NAMALWA (cell line): ENCODE data around the gene NEURL1.
"Not testable (repeated sequence)": the region's sequence is repeated elsewhere in the genome, so short reads cannot be mapped to it uniquely, and the experiment has no call there.

Experiments used
- DNase-seq: peaks from one replicate; pipeline ENCODE4 v3.0.0-alpha.2; 2015; ENCODE audit warnings: low spot score

NEURL1 gene

DNA sequence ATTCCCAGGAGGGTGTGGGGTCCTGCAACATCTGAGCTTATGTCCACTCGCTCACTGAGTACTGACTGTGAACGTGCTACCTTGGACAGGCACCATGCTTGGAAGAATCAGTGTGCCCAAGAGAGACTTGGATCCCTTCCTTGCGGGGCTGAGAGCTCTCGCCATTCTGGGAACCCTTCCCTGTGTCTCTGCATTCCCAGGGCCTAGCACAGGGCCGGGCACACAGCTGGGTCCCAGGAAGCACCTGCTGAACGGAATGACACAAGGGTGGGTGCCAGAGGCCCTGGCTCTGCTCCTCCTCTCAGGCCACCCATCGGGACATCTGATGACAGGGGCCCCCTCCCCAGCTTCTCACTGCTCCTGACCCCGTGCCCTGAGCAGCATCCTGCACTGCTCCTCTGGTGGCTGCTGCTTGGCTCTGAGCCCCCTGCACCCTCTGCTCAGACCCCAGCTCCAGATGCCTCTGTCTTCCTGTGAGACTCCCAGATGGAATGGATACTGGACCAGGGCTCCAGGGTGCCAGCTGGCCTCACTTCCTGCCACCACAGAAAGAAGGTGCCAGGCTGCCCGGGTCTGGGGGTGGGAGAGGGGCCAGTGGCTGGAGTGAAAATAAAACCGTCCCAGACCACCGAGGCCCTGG, 129.6 kb downstream of the NEURL1 start:
- DNase-seq = no peak

DNA sequence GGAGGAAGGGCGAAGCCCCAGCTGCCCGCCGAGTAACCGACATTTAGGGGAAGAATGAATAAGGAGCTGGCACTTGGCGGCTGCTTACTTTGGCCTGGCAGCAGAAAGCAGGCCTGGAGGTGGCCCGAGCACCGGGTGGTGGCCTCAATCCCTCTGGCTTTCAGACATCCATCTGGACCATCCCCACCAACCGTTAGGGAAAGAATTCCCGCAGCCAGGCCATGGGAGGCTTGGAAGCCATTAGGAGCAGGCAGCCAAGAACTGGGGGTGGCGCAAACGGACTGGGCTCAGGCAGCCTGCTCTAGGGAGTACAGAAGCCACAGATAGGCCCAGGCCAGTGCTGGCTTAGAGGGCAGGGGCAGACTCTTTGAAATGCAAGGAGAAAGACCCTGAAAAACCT, 132.7 kb downstream of the NEURL1 start:
- DNase-seq = no peak

DNA sequence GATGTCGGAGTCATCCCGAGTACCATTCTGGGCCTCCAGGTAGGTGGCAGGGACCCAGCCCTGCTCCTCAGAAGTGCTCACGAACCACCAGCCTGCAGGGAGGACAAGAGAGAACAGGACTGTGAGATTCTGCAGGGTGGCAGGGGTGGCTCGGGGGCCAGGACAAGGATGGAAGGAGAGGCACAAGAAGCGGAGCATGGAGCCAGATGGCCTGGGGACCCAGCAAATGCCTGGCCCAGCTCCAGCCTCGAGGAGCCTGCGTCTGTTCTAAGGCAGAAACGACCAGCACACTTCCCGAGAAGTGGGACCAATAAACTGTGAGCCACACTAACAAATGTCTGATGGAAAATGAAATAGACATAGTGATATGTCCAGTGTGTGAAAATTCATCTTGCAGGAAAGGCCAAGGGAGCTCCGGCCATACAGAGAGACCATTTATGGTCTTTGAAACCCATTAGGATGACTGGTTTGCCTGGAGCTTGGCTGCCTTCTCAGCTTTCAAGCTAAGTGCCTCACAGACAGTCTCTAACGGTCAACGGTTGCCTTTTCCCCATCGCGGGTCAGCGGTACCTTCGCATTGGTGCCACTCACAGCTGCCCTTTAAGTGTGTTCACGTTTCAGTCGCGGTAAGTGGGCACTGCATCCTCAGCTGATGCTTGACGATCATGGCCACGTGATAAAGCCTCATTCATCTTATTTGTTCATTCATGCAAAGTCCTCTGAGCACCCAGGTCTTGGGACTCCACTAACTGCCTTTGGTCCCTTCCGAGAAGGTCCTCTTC, 133.8 kb downstream of the NEURL1 start:
- DNase-seq = no peak

DNA sequence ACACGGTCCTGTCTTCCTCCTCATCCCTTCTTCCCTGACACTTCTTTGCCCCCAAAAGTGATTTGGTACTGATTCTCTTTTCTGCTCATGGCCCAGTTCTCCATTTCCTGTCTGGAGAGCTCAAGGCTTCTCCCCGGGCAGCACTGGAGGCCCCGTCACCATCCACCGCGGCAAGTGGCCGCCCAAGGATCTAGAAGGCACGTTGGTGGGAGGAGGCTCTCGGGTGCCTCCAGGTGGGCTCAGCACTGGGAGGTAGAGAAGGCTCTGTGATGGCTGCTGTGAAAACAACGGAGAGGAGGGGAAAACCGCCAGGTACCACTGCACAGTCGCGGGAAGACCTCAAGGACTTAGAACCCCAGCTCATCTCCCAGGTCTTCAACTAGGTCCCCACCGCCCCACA, 134.4 kb downstream of the NEURL1 start:
- DNase-seq = no peak

DNA sequence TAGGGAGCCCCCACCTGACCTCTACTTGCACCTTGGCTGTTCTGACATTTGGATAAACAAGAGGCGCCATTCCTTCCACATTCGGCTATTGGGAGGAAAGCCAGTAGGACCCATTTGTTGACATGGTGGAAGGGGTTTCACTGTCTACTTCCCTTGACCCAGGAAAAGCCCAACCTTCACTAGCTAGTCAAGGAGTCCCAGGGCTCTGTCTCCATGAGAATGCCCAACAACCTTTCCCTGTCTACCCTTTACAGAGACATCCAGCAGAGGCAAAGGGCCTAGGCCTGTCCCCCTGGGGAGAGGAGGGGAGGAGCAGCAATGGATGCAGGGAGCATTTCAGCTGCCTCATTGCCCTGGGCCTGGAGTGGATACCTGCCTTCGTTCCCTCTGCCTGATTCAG, 136.1 kb downstream of the NEURL1 start:
- DNase-seq = no peak

DNA sequence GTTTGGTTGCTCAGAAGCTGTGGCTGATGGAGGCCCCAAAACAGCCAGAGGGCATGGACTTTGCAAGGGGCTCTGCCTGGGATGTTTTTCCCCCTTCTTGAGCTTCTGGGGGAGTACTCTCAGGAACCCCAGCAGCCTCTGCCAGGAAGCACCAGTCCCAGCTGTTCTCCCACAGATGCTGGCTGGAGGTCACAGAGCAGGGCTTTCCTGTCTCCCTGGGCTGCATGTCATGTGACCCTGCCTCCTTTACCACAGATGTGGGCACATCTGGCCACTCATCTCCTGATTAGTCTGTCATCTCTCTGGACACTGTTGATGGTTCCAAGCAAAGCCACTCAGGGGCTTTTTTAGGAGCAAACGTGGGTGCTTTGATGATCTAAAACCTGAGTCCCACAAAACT, 136.7 kb downstream of the NEURL1 start:
- no peak for DNase-seq

DNA sequence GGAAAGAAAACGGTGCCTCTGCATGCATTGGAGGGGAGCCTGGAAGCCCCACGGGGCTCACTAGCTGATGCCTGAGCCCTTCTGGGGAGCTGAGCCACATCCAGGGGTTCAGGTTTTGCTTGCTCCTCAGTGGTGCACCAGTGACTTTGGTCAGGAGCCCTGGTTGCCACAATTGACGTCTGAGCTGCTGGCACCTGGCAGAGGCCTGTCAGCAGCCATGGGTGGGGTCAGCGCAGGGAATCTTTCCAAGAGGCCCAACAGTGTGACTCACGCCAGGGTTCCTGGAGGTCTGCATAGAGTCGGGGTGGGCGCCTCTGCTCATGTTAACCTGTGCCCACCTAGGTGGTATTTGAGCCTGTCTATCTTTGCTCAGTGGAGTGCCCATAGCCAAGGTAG, 138.7 kb downstream of the NEURL1 start:
- no peak for DNase-seq

DNA sequence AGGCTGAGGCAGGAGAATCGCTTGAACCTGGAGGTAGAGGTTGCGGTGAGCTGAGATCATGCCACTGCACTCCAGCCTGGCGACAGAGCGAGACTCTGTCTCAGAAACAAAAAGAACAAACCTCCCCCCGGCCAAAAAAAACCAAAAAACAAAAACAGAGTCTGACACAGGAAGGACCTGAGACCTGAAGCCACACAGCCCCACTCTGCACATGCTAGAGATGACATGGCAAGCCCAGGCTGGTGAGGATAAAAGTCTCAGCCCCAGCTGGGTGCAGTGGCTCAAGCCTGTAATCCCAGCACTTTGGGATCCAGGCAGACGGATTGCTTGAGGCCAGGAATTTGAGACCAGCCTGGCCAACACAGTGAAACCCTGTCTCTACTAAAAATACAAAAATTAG, 139.4 kb downstream of the NEURL1 start:
- DNase-seq = not testable (repeated sequence)

DNA sequence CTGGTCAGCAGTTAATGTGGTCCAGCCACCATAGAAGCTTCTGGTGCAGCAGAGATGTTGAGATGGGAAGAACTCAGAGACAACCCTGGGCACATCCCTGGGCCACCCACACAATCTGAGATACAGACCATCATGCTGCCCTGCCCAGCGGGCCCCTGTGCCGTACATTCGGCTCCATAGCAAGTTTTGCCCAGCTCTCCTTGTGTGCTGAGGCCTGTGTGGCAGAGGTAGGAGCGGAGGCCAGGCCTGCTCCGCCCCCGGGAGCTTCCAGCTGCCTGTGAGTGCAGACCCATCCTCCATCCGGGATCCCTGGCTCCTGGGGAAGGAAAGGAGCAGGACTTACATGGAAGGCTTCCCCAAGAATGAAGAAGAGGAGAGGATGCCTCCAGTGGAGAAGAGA, 140.3 kb downstream of the NEURL1 start:
- DNase-seq = no peak

DNA sequence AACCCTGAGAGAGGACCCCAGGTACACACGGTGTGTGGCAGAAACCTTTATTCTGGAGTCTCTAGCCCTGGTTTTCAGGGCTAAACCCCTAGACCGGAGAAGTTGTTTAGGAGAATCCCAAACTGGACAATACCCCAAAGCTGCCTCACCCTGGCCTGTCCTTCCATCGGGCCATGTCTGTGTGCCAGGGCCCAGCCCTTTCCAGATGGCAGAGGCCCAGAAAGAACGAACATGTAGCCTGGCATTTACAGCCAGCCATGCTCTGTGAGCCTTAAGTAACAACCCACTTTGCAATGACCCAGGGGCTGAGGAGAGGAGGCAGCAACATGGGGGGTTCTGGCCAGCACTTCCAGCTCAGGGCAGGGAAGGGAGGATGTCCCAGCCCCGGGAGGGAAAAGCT, 142.1 kb downstream of the NEURL1 start:
- DNase-seq = no peak

DNA sequence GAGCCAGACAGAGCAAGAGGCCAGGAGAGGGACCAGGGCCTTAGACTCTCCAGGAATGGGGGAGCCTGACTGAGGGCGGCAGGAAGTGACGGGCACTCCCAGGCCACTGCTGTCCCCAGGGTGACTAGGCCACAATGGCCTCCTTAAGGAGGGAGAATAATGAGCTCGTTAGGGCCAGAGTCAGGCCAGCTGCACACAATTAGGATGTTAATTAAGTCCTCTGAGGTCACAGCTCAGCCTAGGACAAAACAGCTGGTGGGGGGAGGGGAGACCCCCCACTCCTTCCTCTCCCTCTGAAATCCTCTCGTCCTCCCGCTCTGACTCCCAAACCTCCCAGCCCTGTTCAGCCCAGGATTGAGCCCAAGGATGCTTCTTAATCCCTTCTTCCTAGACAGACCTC, 143.0 kb downstream of the NEURL1 start:
- DNase-seq = no peak

DNA sequence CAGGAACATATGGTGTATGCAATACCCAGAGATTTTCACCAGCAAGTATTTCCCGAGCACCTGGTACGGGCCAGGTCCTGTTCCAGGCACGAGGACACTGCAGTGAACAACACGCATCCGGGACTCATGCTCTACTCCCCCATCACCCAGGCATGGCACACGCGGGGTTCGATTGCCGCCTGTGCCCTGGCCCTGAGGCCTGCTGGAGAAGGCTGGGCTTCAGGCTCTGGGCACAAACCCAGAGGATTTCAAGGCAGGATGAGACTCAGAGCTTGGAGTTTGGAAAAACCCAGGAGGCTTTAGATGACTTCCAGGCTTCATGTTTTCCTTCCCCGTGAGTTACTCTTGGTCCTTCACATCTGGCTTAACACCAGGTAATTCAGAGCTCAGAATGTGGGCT, 143.5 kb downstream of the NEURL1 start:
- no peak for DNase-seq

DNA sequence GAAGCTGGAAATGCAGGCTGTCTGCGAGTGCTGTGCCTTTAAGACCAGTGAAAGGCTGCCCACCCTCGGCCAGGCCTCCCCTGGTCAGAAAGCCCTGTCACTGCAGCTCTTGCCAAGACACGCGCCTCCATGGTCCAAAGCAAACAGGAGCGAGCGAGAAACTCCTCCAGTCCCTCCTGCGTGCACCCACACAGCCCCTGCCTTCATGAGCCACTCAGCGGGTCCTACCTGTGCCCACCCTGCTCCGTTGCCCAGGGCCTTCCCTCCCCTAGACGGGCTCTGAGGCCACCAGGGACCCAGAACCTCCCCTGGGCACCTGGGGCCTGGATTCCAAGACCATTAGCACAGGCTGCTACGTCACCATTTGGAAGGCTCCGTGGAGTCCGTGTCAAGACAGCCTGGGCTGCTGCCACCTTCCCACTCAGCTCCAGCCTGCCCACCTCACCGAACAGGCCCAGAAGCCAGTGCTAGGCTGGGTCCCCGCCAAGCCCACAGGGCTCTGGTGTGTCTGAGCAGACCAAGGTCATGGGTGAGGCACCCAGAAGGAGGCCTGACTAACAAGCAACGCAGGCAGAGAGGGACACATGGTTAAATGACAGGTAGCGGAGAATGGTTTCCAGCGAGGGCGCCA, 144.5 kb downstream of the NEURL1 start:
- no peak for DNase-seq

DNA sequence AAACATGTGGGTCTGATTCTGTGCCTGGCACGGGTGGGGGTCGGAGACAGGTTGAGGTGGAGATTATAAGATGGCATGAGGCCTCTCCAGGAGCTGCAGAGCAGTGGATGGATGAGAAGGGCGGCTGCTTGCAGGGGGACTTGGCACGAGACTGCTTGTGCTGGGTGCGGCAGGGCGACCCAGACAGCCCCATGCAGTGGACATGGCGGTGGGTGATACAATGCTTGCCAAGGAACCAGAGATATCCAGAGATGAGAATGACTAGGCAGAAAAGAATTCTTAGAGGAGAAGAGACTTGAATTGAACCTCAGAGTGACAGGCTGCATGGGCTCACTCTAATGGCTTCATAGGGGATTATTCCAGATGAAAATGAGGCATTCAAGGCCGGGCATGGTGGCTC, 145.4 kb downstream of the NEURL1 start:
- DNase-seq = no peak

DNA sequence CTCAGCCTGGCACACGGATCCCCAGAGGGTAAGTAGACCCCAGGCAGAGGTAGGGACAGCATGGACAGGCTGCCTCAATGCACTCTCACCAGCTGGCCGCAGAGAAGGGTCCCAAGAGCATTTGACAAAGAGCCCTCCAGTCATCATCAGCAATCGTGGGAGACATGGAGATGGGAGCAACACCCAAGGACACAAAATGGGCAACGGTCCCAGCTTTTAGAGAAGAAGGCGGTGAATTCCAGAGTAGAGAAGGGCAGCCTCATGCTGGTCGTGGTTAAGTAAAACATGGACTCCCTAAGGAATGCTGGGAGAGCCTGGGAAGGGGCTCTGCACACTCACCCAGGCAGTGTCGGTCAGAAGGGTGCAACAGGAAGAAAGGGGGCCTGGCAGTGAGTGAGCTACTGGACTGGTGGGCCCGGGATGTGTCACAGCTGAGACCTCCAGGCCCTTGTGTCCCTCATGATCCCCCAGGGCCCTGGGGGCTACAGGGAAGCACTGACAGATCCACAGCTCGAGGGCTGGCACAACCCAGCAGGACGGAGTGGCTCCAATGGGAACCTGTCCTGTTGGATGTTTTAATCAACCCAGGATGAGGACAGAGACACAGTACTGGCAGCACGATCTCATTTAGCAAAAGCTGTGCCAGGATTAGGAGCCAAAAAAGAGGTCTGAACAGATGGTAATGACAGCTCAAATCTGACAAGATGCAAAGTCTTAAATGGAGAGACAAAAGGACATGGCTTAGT, 147.1 kb downstream of the NEURL1 start:
- DNase-seq = no peak

DNA sequence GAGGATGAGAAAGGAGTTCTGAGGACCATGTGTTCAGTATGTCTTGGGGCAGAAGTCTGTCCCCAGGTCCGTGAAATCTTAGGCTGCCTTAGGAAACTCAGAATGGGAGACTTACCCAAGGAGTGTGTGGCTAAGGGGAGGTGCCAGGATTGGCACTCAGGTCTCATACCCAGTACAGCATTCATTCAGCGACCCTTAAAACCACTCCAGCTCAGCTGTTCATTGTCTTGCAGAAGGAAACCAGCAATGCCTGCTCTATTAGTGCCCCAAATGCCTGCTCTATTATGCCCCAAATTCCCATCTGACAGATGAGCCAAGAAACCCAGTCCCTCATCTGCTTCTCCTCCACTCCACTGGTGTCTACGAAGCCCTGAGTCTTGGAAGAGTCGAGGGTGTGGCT, 147.8 kb downstream of the NEURL1 start:
- no peak for DNase-seq
